GM23338 (cell line): Measurements from ENCODE around the gene PKNOX2. TPM values are rescaled to one million over a fixed set of nuclear protein-coding genes. Genes with fewer than 3 reads are reported as not detected.

Experiments used
- ATAC-seq: fragments of 200-7000 bp; cut with Tn5 transposase; 3 replicates; pipeline ENCODE4 v1.9.1; 2020
- DNase-seq: peaks from one replicate; pipeline ENCODE4 v3.0.0-alpha.2; 2015; ENCODE audit warnings: low spot score
- H2AFZ ChIP-seq: fragments of 200-600 bp; sonication (generic); 2 replicates; pipeline ENCODE4 v1.8.0; 2016; ENCODE audit warnings: antibody characterized with exemption, mild to moderate bottlenecking, moderate library complexity
- H3F3A ChIP-seq: fragments of 200-600 bp; sonication (generic); replicated peaks from 2 replicates; pipeline ENCODE4 v1.8.0; 2017; ENCODE audit warnings: antibody characterized with exemption, mixed run types, low read depth
- H3K27ac ChIP-seq: fragments of 200-600 bp; sonication (generic); 2 replicates; pipeline ENCODE4 v1.6.1; 2016; ENCODE audit warnings: low read depth
- H3K27me3 ChIP-seq: fragments of 200-600 bp; sonication (generic); 2 replicates; pipeline ENCODE4 v1.8.0; 2016; ENCODE audit warnings: mild to moderate bottlenecking, mixed run types, moderate library complexity; ENCODE audit not compliant: insufficient read depth
- H3K36me3 ChIP-seq: fragments of 200-600 bp; sonication (generic); 2 replicates; pipeline ENCODE4 v1.8.0; 2016; ENCODE audit warnings: mild to moderate bottlenecking; ENCODE audit not compliant: insufficient read depth
- H3K4me1 ChIP-seq: fragments of 200-600 bp; sonication (generic); 2 replicates; pipeline ENCODE4 v1.8.0; 2016; ENCODE audit warnings: mild to moderate bottlenecking, moderate library complexity; ENCODE audit not compliant: insufficient read depth
- H3K4me2 ChIP-seq: fragments of 200-600 bp; sonication (generic); 2 replicates; pipeline ENCODE4 v1.7.1; 2017; ENCODE audit warnings: mixed run types
- H3K4me3 ChIP-seq: fragments of 200-600 bp; sonication (generic); 2 replicates; pipeline ENCODE4 v1.6.1; 2016; ENCODE audit warnings: mixed run types
- H3K79me2 ChIP-seq: fragments of 200-600 bp; sonication (generic); replicated peaks from 2 replicates; pipeline ENCODE4 v1.8.0; 2017; ENCODE audit warnings: mild to moderate bottlenecking; ENCODE audit not compliant: insufficient read depth
- H3K9me2 ChIP-seq: fragments of 200-600 bp; sonication (generic); 2 replicates; pipeline ENCODE4 v1.8.0; 2017; ENCODE audit not compliant: insufficient read depth
- H4K20me1 ChIP-seq: fragments of 200-600 bp; sonication (generic); replicated peaks from 2 replicates; pipeline ENCODE4 v1.8.0; 2017; ENCODE audit warnings: mild to moderate bottlenecking; ENCODE audit not compliant: insufficient read depth
- H3K27ac Mint-ChIP-seq: 2 replicates; pipeline ENCODE4 v1.8.0; 2020; ENCODE audit warnings: inconsistent platforms, mild to moderate bottlenecking, moderate library complexity, mixed read lengths
- H3K27me3 Mint-ChIP-seq: 3 replicates; pipeline ENCODE4 v1.8.0; 2022; ENCODE audit warnings: low read depth, mild to moderate bottlenecking, moderate library complexity, mixed read lengths, inconsistent platforms; ENCODE audit not compliant: insufficient read depth, poor library complexity
- H3K36me3 Mint-ChIP-seq: 3 replicates; pipeline ENCODE4 v1.8.0; 2021; ENCODE audit warnings: low read depth, mild to moderate bottlenecking, inconsistent platforms, moderate library complexity, mixed read lengths
- H3K4me1 Mint-ChIP-seq: 3 replicates; pipeline ENCODE4 v1.8.0; 2020; ENCODE audit warnings: mild to moderate bottlenecking, inconsistent platforms, mixed read lengths
- H3K4me3 Mint-ChIP-seq: 3 replicates; pipeline ENCODE4 v1.8.0; 2021; ENCODE audit warnings: moderate library complexity, mild to moderate bottlenecking, inconsistent platforms, mixed read lengths
- H3K9me3 Mint-ChIP-seq: 3 replicates; pipeline ENCODE4 v1.8.0; 2020; ENCODE audit warnings: moderate library complexity, mild to moderate bottlenecking, inconsistent platforms, mixed read lengths
- CREB1 ChIP-seq: fragments of 250-450 bp; sonication (Bioruptor Pico); IDR thresholded peaks from 2 replicates; pipeline ENCODE4 v1.5.0; 2020; ENCODE audit warnings: low read depth, mild to moderate bottlenecking, moderate library complexity
- EZH2 ChIP-seq: fragments of 200-600 bp; sonication (generic); IDR thresholded peaks from one replicate; pipeline ENCODE4 v1.8.0; 2017; ENCODE audit warnings: antibody characterized with exemption, mild to moderate bottlenecking, low read depth; ENCODE audit not compliant: unreplicated experiment
- EZH2phosphoT487 ChIP-seq: fragments of 200-600 bp; sonication (generic); IDR thresholded peaks from one replicate; pipeline ENCODE4 v1.8.1; 2018; ENCODE audit warnings: antibody characterized with exemption; ENCODE audit not compliant: unreplicated experiment
- JUNB ChIP-seq: IDR thresholded peaks from one replicate; pipeline ENCODE4 v1.6.1; 2016; ENCODE audit warnings: antibody characterized with exemption; ENCODE audit not compliant: unreplicated experiment
- NANOG ChIP-seq: IDR thresholded peaks from 2 replicates; pipeline ENCODE4 v1.6.1; 2016; ENCODE audit warnings: antibody characterized with exemption, borderline replicate concordance
- POLR2AphosphoS5 ChIP-seq: IDR thresholded peaks from 2 replicates; pipeline ENCODE4 v1.6.1; 2016; ENCODE audit warnings: antibody characterized with exemption, low read depth
- STAT1 ChIP-seq: IDR thresholded peaks from one replicate; pipeline ENCODE4 v1.6.1; 2016; ENCODE audit warnings: antibody characterized with exemption; ENCODE audit not compliant: unreplicated experiment
- ZNF114 ChIP-seq: fragments of 250-450 bp; sonication (Bioruptor Pico); IDR thresholded peaks from 2 replicates; pipeline ENCODE4 v1.5.0; 2020; ENCODE audit warnings: mild to moderate bottlenecking, moderate library complexity
- ZNF331 ChIP-seq: fragments of 250-450 bp; sonication (Bioruptor Pico); IDR thresholded peaks from 2 replicates; pipeline ENCODE4 v1.5.0; 2020; ENCODE audit warnings: low read depth, mild to moderate bottlenecking, moderate library complexity
- polyA plus RNA-seq: library from polyadenylated mRNA; unstranded; fragments of >200 nt; fragmentation: Nextera tagmentation; extraction: Ambion mirVana; gene quantifications from 2 replicates; pipeline ENCODE4 v1.2.1, GENCODE V29; 2016
- total RNA-seq: library from RNA; depleted of rRNA; stranded (reverse); fragments of >200 nt; shearing (Covaris generic); gene quantifications from 2 replicates; pipeline ENCODE4 v1.2.3, GENCODE V29; 2014
- TF ChIP-seq, protein P1 (sequence below): IDR thresholded peaks from 2 replicates; pipeline ENCODE4 v1.6.1; 2016; ENCODE audit warnings: antibody characterized with exemption
- TF ChIP-seq, protein P2 (sequence below): IDR thresholded peaks from one replicate; pipeline ENCODE4 v1.6.1; 2018; ENCODE audit warnings: antibody characterized with exemption; ENCODE audit not compliant: unreplicated experiment
- TF ChIP-seq, protein P3 (sequence below), 2 experiments: fragments of 200-600 bp in 1 of 2; sonication (generic) in 1 of 2; conservative IDR thresholded peaks; 2 replicates each; pipeline versions ENCODE4 v1.5.1 to v1.6.1; 2016 to 2017; ENCODE audit warnings: antibody characterized with exemption in 2 of 2, low read depth in 2 of 2, mild to moderate bottlenecking in 2 of 2, moderate library complexity in 1 of 2

The PKNOX2 gene
- total and polyA plus RNA-seq, 2 experiments from 2014 or later, result 0.42 to 0.83 TPM

DNA sequence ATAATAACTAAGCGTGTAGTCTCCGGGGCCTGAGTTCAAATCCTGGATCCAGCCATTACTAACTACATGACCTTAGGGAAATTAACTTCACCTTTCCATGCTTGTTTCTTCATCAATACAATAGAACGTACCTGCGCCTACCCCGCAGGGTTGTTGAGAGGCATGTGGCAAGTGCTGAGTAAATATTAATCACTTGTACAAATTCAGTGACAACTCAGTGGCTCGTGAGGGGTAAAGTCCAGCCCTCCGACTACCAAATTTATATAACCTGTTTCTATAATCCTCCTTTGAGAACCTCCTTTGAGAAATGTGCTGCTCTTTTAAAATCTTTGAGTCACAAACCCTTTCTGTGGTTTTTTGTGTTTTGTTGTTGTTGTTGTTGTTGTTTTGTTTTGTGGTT lies 281.7 kb downstream of the PKNOX2 start (continued):
- TF ChIP-seq, protein P1, sequence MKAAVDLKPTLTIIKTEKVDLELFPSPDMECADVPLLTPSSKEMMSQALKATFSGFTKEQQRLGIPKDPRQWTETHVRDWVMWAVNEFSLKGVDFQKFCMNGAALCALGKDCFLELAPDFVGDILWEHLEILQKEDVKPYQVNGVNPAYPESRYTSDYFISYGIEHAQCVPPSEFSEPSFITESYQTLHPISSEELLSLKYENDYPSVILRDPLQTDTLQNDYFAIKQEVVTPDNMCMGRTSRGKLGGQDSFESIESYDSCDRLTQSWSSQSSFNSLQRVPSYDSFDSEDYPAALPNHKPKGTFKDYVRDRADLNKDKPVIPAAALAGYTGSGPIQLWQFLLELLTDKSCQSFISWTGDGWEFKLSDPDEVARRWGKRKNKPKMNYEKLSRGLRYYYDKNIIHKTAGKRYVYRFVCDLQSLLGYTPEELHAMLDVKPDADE, result no peak
- TF ChIP-seq JUNB, result no peak

DNA sequence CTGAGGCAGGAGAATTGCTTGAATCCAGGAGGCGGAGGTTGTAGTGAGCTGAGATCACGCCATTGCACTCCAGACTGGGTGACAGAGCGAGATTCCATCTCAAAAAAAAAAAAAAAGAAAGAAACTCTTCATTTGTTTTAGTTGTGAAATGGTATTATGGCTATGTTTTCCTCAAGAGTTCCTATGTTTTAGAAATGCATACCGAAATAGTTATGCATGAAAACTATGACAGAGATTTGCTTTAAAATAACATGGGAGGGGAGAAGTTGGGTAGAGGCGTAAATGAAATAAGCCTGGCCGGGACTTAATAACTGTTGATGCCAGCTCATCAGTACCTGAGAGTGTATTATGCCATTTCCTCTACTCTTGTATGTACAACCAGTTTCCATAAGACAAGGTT lies 283.2 kb downstream of the PKNOX2 start:
- Histone ChIP-seq H3K4me2 (no peak overlapping the region), H3K36me3 (no peaks in the 10 kb centered on the region), H3K27ac (no peak overlapping the region), H3F3A (peaks cover 20% of the 10 kb centered on the region), H2AFZ (no peak overlapping the region), H3K4me1 (peaks cover 36% of the 10 kb centered on the region), H4K20me1 (no peaks in the 10 kb centered on the region), H3K4me3 (no peak overlapping the region), H3K9me2 (no peaks in the 10 kb centered on the region), H3K79me2 (no peaks in the 10 kb centered on the region), H3K27me3 (no peaks in the 10 kb centered on the region)
- H3K27ac Mint-ChIP-seq, result no peak overlapping the region
- peaks cover 11% of the 10 kb centered on the region for H3K27me3 Mint-ChIP-seq
- H3K4me1 Mint-ChIP-seq, result peaks cover 45% of the 10 kb centered on the region
- H3K9me3 Mint-ChIP-seq, result no peaks in the 10 kb centered on the region
- no peaks in the 10 kb centered on the region; the same call in 2 of the 3 replicates for H3K36me3 Mint-ChIP-seq
- ATAC-seq (no peak), DNase-seq (no peak)
- H3K4me3 Mint-ChIP-seq, result no peak overlapping the region
- TF ChIP-seq STAT1, result no peak
- no peak for TF ChIP-seq ZNF114 (CRISPR knock-in tag)
- TF ChIP-seq, protein P2, sequence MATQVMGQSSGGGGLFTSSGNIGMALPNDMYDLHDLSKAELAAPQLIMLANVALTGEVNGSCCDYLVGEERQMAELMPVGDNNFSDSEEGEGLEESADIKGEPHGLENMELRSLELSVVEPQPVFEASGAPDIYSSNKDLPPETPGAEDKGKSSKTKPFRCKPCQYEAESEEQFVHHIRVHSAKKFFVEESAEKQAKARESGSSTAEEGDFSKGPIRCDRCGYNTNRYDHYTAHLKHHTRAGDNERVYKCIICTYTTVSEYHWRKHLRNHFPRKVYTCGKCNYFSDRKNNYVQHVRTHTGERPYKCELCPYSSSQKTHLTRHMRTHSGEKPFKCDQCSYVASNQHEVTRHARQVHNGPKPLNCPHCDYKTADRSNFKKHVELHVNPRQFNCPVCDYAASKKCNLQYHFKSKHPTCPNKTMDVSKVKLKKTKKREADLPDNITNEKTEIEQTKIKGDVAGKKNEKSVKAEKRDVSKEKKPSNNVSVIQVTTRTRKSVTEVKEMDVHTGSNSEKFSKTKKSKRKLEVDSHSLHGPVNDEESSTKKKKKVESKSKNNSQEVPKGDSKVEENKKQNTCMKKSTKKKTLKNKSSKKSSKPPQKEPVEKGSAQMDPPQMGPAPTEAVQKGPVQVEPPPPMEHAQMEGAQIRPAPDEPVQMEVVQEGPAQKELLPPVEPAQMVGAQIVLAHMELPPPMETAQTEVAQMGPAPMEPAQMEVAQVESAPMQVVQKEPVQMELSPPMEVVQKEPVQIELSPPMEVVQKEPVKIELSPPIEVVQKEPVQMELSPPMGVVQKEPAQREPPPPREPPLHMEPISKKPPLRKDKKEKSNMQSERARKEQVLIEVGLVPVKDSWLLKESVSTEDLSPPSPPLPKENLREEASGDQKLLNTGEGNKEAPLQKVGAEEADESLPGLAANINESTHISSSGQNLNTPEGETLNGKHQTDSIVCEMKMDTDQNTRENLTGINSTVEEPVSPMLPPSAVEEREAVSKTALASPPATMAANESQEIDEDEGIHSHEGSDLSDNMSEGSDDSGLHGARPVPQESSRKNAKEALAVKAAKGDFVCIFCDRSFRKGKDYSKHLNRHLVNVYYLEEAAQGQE, result no peak
- no peak for TF ChIP-seq JUNB
- TF ChIP-seq ZNF331 (CRISPR knock-in tag), result no peak
- no peak for TF ChIP-seq EZH2phosphoT487
- TF ChIP-seq, protein P1, result no peak
- TF ChIP-seq, protein P3, sequence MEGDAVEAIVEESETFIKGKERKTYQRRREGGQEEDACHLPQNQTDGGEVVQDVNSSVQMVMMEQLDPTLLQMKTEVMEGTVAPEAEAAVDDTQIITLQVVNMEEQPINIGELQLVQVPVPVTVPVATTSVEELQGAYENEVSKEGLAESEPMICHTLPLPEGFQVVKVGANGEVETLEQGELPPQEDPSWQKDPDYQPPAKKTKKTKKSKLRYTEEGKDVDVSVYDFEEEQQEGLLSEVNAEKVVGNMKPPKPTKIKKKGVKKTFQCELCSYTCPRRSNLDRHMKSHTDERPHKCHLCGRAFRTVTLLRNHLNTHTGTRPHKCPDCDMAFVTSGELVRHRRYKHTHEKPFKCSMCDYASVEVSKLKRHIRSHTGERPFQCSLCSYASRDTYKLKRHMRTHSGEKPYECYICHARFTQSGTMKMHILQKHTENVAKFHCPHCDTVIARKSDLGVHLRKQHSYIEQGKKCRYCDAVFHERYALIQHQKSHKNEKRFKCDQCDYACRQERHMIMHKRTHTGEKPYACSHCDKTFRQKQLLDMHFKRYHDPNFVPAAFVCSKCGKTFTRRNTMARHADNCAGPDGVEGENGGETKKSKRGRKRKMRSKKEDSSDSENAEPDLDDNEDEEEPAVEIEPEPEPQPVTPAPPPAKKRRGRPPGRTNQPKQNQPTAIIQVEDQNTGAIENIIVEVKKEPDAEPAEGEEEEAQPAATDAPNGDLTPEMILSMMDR (conservative IDR thresholded peaks at IDR 0.05; ENCODE audit: low read depth in 2 of 2), result no peak
- TF ChIP-seq EZH2, result no peak
- TF ChIP-seq POLR2AphosphoS5, result no peak
- TF ChIP-seq CREB1 (CRISPR knock-in tag), result no peak
- no peak for TF ChIP-seq NANOG
